Measurements from ENCODE around the gene ADAM17.

ADAM17 gene

DNA sequence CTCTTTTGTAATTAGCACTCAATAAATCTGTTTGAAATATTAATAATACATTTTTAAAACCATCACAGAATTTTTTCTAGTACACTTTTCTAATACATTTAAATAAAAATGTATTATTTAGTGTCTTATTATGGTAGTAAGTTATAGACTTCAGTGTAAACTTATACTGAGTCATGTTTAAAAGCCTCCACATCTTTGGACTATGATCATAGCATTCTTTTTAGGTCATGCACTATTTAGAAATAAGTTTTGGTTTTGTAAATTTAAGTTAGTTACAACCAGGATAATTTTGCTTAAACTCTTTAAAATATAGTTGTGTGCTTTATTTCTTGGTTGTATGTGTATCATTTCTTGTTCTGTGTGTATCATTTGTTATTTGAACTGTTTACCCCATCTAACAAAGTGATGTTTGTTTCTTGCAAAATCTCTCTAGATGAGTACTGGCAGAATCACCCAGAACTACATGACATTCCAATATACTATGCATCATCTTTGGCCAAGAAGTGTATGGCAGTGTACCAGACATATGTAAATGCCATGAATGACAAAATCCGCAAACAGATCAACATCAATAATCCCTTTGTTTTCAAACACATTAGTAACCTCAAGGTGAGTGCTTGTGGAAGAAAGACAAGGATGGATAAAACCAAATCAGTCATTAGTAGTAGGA, 115.4 kb downstream of the ADAM17 start:
- Histone ChIP-seq H3K4me1 (ENCODE audit: control insufficient read depth, low read length) (no peaks in the 10 kb centered on the region), H3K27me3 (ENCODE audit: control insufficient read depth, low read length) (no peaks in the 10 kb centered on the region), H3K9me3 (ENCODE audit: control insufficient read depth, insufficient read depth, low read length) (no peaks in the 10 kb centered on the region), H3K4me3 (ENCODE audit: low read length) (no peak overlapping the region), H3K79me2 (ENCODE audit: control insufficient read depth, low read length) (no peaks in the 10 kb centered on the region), H3K9me2 (replicated peaks; ENCODE audit: control insufficient read depth, low read length) (no peaks in the 10 kb centered on the region), H3K27ac (ENCODE audit: low read depth, low read length) (no peak overlapping the region), H3K36me3 (ENCODE audit: control insufficient read depth, low read length) (peaks cover 81% of the 10 kb centered on the region), H4K20me1 (ENCODE audit: control insufficient read depth, insufficient read depth, low read depth, low read length) (no peaks in the 10 kb centered on the region), H3K4me2 (ENCODE audit: low read length) (no peak overlapping the region), H3F3A (ENCODE audit: control insufficient read depth, insufficient read depth) (no peaks in the 10 kb centered on the region)
- TF ChIP-seq, protein P1, sequence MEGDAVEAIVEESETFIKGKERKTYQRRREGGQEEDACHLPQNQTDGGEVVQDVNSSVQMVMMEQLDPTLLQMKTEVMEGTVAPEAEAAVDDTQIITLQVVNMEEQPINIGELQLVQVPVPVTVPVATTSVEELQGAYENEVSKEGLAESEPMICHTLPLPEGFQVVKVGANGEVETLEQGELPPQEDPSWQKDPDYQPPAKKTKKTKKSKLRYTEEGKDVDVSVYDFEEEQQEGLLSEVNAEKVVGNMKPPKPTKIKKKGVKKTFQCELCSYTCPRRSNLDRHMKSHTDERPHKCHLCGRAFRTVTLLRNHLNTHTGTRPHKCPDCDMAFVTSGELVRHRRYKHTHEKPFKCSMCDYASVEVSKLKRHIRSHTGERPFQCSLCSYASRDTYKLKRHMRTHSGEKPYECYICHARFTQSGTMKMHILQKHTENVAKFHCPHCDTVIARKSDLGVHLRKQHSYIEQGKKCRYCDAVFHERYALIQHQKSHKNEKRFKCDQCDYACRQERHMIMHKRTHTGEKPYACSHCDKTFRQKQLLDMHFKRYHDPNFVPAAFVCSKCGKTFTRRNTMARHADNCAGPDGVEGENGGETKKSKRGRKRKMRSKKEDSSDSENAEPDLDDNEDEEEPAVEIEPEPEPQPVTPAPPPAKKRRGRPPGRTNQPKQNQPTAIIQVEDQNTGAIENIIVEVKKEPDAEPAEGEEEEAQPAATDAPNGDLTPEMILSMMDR (IDR thresholded peaks at IDR 0.05; ENCODE audit: low read depth, low read length, poor library complexity, severe bottlenecking): no peak
- no peak for TF ChIP-seq EZH2phosphoT487 (IDR thresholded peaks at IDR 0.05; ENCODE audit: borderline replicate concordance, low read length)

DNA sequence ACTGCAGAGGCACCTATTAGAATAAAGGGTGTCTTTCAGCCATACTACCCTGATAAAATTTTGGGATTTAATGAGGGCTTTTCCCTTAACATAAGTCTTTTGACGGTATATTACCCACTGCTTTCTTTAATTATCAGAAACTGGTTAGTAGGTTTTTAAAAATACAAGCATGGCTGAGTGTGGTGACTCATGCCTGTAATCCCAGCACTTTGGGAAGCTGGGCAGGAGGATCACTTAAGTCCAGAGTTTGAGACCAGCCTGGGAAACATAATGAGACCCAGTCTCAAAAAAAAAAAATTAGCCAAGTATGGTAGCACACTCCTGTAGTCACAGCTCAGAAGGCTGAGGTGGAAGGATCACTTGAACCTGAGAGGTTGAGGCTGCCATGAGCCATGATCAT, 116.1 kb downstream of the ADAM17 start:
- no peaks in the 10 kb centered on the region for H3K27me3 ChIP-seq (ENCODE audit: control insufficient read depth, low read length)
- TF ChIP-seq EZH2phosphoT487 (IDR thresholded peaks at IDR 0.05; ENCODE audit: borderline replicate concordance, low read length): no peak
- TF ChIP-seq, protein P1 (IDR thresholded peaks at IDR 0.05; ENCODE audit: low read depth, low read length, poor library complexity, severe bottlenecking): no peak
- H3K79me2 ChIP-seq (ENCODE audit: control insufficient read depth, low read length): no peaks in the 10 kb centered on the region
- H3K36me3 ChIP-seq (ENCODE audit: control insufficient read depth, low read length): peaks cover 81% of the 10 kb centered on the region
- no peak overlapping the region for H3K27ac ChIP-seq (ENCODE audit: low read depth, low read length)
- no peaks in the 10 kb centered on the region for H3K9me3 ChIP-seq (ENCODE audit: control insufficient read depth, insufficient read depth, low read length)
- no peak overlapping the region for H3K4me2 ChIP-seq (ENCODE audit: low read length)
- H4K20me1 ChIP-seq (ENCODE audit: control insufficient read depth, insufficient read depth, low read depth, low read length): no peaks in the 10 kb centered on the region
- H3K4me1 ChIP-seq (ENCODE audit: control insufficient read depth, low read length): no peaks in the 10 kb centered on the region
- H3K9me2 ChIP-seq (replicated peaks; ENCODE audit: control insufficient read depth, low read length): no peaks in the 10 kb centered on the region
- H3F3A ChIP-seq (ENCODE audit: control insufficient read depth, insufficient read depth): no peaks in the 10 kb centered on the region
- H3K4me3 ChIP-seq (ENCODE audit: low read length): no peak overlapping the region

All from DOHH2 (cell line).